Common myeloid progenitor, CD34-positive (primary cell): Measurements from ENCODE around the gene PFKFB2.

ENCODE experiments used
- CTCF ChIA-PET: fragments of 350-600 bp; sonication (Branson Sonifier 250); formaldehyde crosslinking; loops from one replicate; lab custom pipeline; 2021; ENCODE audit warnings: antibody characterized with exemption; lab: Charles Lee
- POLR2A ChIA-PET: fragments of 350-600 bp; sonication (Branson Sonifier 250); formaldehyde crosslinking; loops from one replicate; lab custom pipeline; 2021; ENCODE audit warnings: antibody characterized with exemption; lab: Charles Lee
- DNase-seq, 3 donors: peaks; one replicate each; pipeline versions ENCODE4 v3.0.0 to v3.0.0-alpha.2; 2013
- H3K27ac ChIP-seq, 2 experiments: 1 replicate in 1 of 2; 2 replicates in 1 of 2; pipeline ENCODE4 v1.7.0; 2013; ENCODE audit warnings: inconsistent platforms in 2 of 2, low read length in 2 of 2, mild to moderate bottlenecking in 2 of 2, low read depth in 1 of 2, moderate library complexity in 1 of 2; ENCODE audit not compliant: severe bottlenecking in 2 of 2, insufficient read depth in 1 of 2, poor library complexity in 1 of 2
- H3K27me3 ChIP-seq, 5 experiments: replicated peaks in 2 of 5; 1 replicate in 3 of 5; 2 replicates in 2 of 5; pipeline versions ENCODE4 v1.6.1 to v1.7.0; 2013; ENCODE audit warnings: low read length in 4 of 5, mild to moderate bottlenecking in 2 of 5, moderate library complexity in 2 of 5, inconsistent platforms in 1 of 5; ENCODE audit not compliant: insufficient read depth in 5 of 5, control insufficient read depth in 4 of 5
- H3K36me3 ChIP-seq, 4 experiments: 1 replicate in 2 of 4; 2 replicates in 2 of 4; pipeline versions ENCODE4 v1.6.1 to v1.7.0; 2013; ENCODE audit warnings: low read length in 3 of 4, control low read depth in 1 of 4, mild to moderate bottlenecking in 1 of 4; ENCODE audit not compliant: control insufficient read depth in 4 of 4, insufficient read depth in 4 of 4
- H3K4me1 ChIP-seq, 4 experiments: 1 replicate in 3 of 4; 2 replicates in 1 of 4; pipeline versions ENCODE4 v1.6.1 to v1.7.1; 2013; ENCODE audit warnings: low read length in 3 of 4, mild to moderate bottlenecking in 3 of 4, control low read depth in 1 of 4, inconsistent platforms in 1 of 4, moderate library complexity in 1 of 4; ENCODE audit not compliant: control insufficient read depth in 4 of 4, insufficient read depth in 4 of 4; ENCODE audit errors: control extremely low read depth in 1 of 4
- H3K4me3 ChIP-seq, 7 experiments: 1 replicate in 4 of 7; 2 replicates in 3 of 7; pipeline versions ENCODE4 v1.5.1 to v1.7.0; 2013; ENCODE audit warnings: mild to moderate bottlenecking in 7 of 7, low read length in 6 of 7, moderate library complexity in 6 of 7, inconsistent platforms in 2 of 7, low read depth in 2 of 7, control low read depth in 1 of 7; ENCODE audit not compliant: insufficient read depth in 4 of 7, control insufficient read depth in 1 of 7; ENCODE audit errors: extremely low read depth in 1 of 7
- H3K9me3 ChIP-seq, 5 experiments: 1 replicate in 4 of 5; 2 replicates in 1 of 5; pipeline versions ENCODE4 v1.6.1 to v1.7.1; 2013; ENCODE audit warnings: low read length in 4 of 5, mild to moderate bottlenecking in 2 of 5, inconsistent platforms in 1 of 5, low read depth in 1 of 5, moderate library complexity in 1 of 5; ENCODE audit not compliant: control insufficient read depth in 4 of 5, insufficient read depth in 2 of 5; ENCODE audit errors: control extremely low read depth in 1 of 5
- WGBS: methylation state at CpG from one replicate; pipeline ENCODE4 v1.1.5; 2013; ENCODE audit not compliant: insufficient coverage; 5-methylcytosine and 5-hydroxymethylcytosine counted together

PFKFB2 gene

DNA sequence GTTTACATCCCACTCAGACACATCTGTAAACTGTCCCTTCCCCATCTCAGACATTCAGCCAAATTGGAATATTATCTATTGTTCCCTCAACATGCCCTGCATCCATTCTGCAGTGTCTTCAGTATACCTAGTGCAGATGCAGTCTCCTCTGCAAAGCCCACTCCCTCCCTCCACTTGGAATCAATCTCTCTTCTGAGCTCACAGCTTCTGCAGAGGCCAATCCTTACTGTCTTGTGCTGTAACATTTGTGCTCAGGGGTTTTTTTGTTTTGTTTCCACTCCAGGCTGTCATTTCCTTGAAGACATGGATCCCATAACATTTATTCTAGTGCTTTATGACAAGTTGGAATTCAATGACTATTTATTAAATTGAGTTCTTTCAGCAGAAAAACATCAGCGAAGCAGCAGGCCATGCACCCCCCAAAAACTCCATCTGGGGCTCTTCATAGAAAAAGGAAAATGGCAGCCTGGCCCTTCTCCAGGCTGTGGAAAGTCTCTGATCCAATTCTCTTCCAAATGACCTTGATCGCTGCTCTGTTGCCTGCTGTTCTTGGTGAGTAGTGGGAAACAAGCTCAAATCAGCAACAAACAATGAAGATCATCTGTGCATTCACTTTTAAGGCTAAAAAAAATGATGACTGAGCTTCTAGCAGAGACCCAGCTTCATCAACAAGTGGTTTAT lies 59.7 kb downstream of the PFKFB2 start:
- CTCF ChIA-PET, result no interaction called here

DNA sequence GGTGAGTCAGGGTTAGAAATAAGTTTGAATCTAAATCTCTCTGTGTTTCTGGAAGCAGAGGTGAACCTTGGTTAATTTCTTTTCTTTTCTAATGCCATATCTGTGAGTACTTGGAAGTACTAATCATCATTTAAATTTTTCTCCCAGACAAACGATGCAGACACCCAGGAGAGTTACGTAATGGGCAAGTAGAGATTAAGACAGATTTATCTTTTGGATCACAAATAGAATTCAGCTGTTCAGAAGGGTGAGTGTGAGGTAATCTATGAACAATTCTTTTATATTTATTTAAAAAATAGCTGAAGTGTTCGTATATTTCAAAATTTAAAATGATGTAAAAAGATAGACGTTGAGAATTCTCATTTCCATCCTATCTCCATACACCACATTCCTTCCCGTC lies 62.2 kb downstream of the PFKFB2 start:
- no CpG with 5 or more reads among the region's 5 CpGs for WGBS
- Histone ChIP-seq H3K9me3 (no peaks in the 10 kb centered on the region), H3K36me3 (no peaks in the 10 kb centered on the region), H3K27ac (no peak overlapping the region), H3K27me3 (no peaks in the 10 kb centered on the region), H3K4me1 (no peaks in the 10 kb centered on the region), H3K4me3 (no peak overlapping the region)
- no peak for DNase-seq
- ChIA-PET CTCF (interaction anchor here (0.6 kb wide), 1 partner anchor 10 kb away, joined by 3 read pairs; no protein-coding TSS in a partner anchor), POLR2A (no interaction called here)

More for the DNA sequence above, 59.7 kb downstream of the PFKFB2 start:
- Histone ChIP-seq H3K9me3 (no peaks in the 10 kb centered on the region), H3K27me3 (peaks cover 0 to under 1% (median 0%) of the 10 kb centered on the region in 5 experiments), H3K27ac (no peak overlapping the region), H3K4me1 (no peaks in the 10 kb centered on the region), H3K36me3 (no peaks in the 10 kb centered on the region), H3K4me3 (no peak overlapping the region)
- no peak for DNase-seq
- POLR2A ChIA-PET, result no interaction called here
- WGBS, result 100% methylated on average over 1 of the region's 2 CpGs

DNA sequence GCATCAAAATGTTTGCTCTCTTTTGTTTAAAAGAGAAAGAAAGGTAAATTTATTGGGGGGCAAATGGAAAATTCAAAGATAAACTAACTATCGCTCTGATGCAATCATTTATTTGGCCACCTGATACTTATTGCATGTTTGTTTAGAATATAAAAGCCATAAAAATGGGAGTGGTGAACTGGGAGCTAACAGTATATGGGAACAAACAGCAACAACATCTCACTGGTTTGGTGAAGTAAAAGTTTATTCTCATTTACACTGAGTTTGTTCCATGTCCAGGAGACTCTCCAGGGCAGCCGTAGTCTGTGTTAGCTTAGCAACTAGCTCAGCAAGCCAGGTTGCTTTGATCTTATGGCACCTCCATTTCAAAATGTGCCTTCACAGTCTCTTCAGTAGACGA lies 71.3 kb downstream of the PFKFB2 start:
- no peak for DNase-seq
- no peak overlapping the region for H3K4me3 ChIP-seq
- ChIA-PET POLR2A (no interaction called here), CTCF (no interaction called here)
- H3K27ac ChIP-seq, result no peak overlapping the region
- 100% methylated on average over 3 of the region's 3 CpGs for WGBS
- H3K27me3 ChIP-seq, result no peaks in the 10 kb centered on the region
- peaks cover 4 to 34% (median 7%) of the 10 kb centered on the region in 5 experiments for H3K9me3 ChIP-seq
- no peaks in the 10 kb centered on the region for H3K36me3 ChIP-seq
- H3K4me1 ChIP-seq, result no peaks in the 10 kb centered on the region

DNA sequence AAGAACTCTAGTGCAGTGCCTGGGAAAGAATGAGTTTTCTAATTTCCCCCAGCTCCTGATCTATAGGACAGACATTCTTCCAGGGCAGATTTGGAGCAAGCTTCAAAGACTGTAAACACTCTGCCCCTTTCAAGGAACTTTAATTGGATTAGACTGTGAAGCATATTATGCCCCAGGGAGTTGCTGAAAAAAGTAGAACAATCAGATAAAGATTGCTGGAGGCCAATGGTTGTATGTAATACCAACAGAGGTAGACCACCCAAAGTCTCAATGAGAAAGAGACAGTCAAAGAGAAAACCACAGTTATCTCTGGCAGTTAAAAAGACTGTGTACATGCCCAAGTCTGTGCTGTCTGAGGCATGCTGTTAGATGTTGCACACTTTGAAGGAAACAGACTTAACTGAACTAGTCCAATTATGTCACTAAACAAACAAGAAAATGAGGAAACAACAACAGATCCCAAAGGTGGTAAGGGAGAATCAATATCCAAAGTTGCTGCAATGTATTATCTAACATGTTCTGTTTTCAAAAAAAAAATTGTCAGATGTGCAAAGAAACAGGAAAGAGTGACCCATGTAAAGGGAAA lies 75.4 kb downstream of the PFKFB2 start:
- peaks cover 7 to 49% (median 10%) of the 10 kb centered on the region in 5 experiments for H3K9me3 ChIP-seq
- no peaks in the 10 kb centered on the region for H3K36me3 ChIP-seq
- no peak overlapping the region for H3K4me3 ChIP-seq
- H3K27me3 ChIP-seq, result no peaks in the 10 kb centered on the region
- ChIA-PET CTCF (no interaction called here), POLR2A (no interaction called here)
- no peaks in the 10 kb centered on the region for H3K4me1 ChIP-seq
- no peak for DNase-seq
- no peak overlapping the region for H3K27ac ChIP-seq

DNA sequence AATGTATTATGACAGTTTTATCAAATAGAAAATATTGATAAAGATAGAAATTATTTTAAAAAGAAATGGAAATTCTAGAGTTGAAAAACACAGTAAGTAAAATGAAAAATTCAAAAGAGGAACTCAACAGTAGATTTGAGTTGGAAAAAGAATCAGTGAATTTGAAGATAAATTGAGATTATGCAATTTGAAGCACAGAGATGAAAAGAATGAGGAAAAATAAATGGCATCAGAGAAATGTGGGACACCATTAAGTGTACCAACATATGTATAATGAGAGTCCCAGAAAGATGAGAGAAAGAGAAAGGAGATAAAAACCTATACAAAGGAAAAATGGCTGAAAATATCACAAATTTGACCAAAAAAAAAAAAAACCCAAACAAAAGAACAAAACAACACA lies 76.0 kb downstream of the PFKFB2 start:
- Histone ChIP-seq H3K9me3 (peaks cover 7 to 47% (median 9%) of the 10 kb centered on the region in 5 experiments), H3K4me1 (no peaks in the 10 kb centered on the region), H3K27me3 (no peaks in the 10 kb centered on the region), H3K36me3 (no peaks in the 10 kb centered on the region), H3K4me3 (no peak overlapping the region), H3K27ac (no peak overlapping the region)
- CTCF ChIA-PET, result no interaction called here
- POLR2A ChIA-PET, result no interaction called here
- peak in 1 of 3 donors; percentile 10 for DNase-seq
